SK-N-SH treated with all-trans-retinoic acid at 6 μM for 48 hours (cell line): ENCODE measurements around the gene PAXX.

Experiments
- ATAC-seq: fragments of 200-7000 bp; cut with Tn5 transposase; 3 replicates; pipeline ENCODE4 v1.9.1; 2020; ENCODE audit warnings: mild to moderate bottlenecking, moderate library complexity
- ARNTL ChIP-seq: fragments of 450-650 bp; formaldehyde crosslinking; IDR thresholded peaks from 2 replicates; pipeline ENCODE4 v1.5.0; 2020; ENCODE audit warnings: low read depth, mild to moderate bottlenecking, moderate library complexity, borderline replicate concordance
- BACH2 ChIP-seq: fragments of 250-450 bp; sonication (Bioruptor Pico); IDR thresholded peaks from 2 replicates; pipeline ENCODE4 v1.9.0; 2021; ENCODE audit warnings: mild to moderate bottlenecking, borderline replicate concordance
- CSDC2 ChIP-seq: fragments of 250-450 bp; sonication (Bioruptor Pico); IDR thresholded peaks from 2 replicates; pipeline ENCODE4 v1.5.0; 2020; ENCODE audit warnings: mild to moderate bottlenecking, moderate library complexity
- ESRRG ChIP-seq: fragments of 250-450 bp; sonication (Bioruptor Pico); IDR thresholded peaks from 2 replicates; pipeline ENCODE4 v1.6.1; 2021; ENCODE audit warnings: mild to moderate bottlenecking
- GLIS3 ChIP-seq: fragments of 250-450 bp; sonication (Bioruptor Pico); IDR thresholded peaks from 2 replicates; pipeline ENCODE4 v1.5.0; 2020; ENCODE audit warnings: mild to moderate bottlenecking, moderate library complexity
- ISL1 ChIP-seq: fragments of 250-450 bp; sonication (Bioruptor Pico); IDR thresholded peaks from 2 replicates; pipeline ENCODE4 v2.1.2; 2022; ENCODE audit warnings: mild to moderate bottlenecking, moderate library complexity
- OSR1 ChIP-seq: fragments of 250-450 bp; sonication (Bioruptor Pico); IDR thresholded peaks from 2 replicates; pipeline ENCODE4 v1.8.0; 2022; ENCODE audit warnings: moderate library complexity, mild to moderate bottlenecking, inconsistent platforms
- PPARA ChIP-seq: fragments of 250-450 bp; sonication (Bioruptor Pico); IDR thresholded peaks from 2 replicates; pipeline ENCODE4 v1.5.0; 2020; ENCODE audit warnings: mild to moderate bottlenecking, borderline replicate concordance
- RARB ChIP-seq: fragments of 250-450 bp; sonication (Bioruptor Pico); IDR thresholded peaks from 2 replicates; pipeline ENCODE4 v1.8.0; 2021; ENCODE audit warnings: mild to moderate bottlenecking, moderate library complexity
- SNAI2 ChIP-seq: fragments of 250-450 bp; sonication (Bioruptor Pico); IDR thresholded peaks from 2 replicates; pipeline ENCODE4 v1.5.0; 2020; ENCODE audit warnings: mild to moderate bottlenecking, moderate library complexity
- TCF4 ChIP-seq: fragments of 250-450 bp; sonication (Bioruptor Pico); IDR thresholded peaks from 2 replicates; pipeline ENCODE4 v1.8.0; 2021; ENCODE audit warnings: mild to moderate bottlenecking, moderate library complexity, borderline replicate concordance
- TOX ChIP-seq: fragments of 250-450 bp; sonication (Bioruptor Pico); IDR thresholded peaks from 2 replicates; pipeline ENCODE4 v1.8.0; 2021; ENCODE audit warnings: mild to moderate bottlenecking, moderate library complexity, borderline replicate concordance
- ZC3H10 ChIP-seq: fragments of 250-450 bp; sonication (Bioruptor Pico); IDR thresholded peaks from 2 replicates; pipeline ENCODE4 v1.5.1; 2021; ENCODE audit warnings: mild to moderate bottlenecking, moderate library complexity
- ZFP3 ChIP-seq: fragments of 250-450 bp; sonication (Bioruptor Pico); IDR thresholded peaks from 2 replicates; pipeline ENCODE4 v1.5.0; 2020; ENCODE audit warnings: mild to moderate bottlenecking, moderate library complexity
- ZFP30 ChIP-seq: fragments of 450-650 bp; formaldehyde crosslinking; IDR thresholded peaks from 2 replicates; pipeline ENCODE4 v1.5.0; 2022; ENCODE audit warnings: mild to moderate bottlenecking, moderate library complexity
- ZNF565 ChIP-seq: fragments of 450-650 bp; formaldehyde crosslinking; conservative IDR thresholded peaks from 2 replicates; pipeline ENCODE4 v1.5.0; 2020; ENCODE audit warnings: low read depth, mild to moderate bottlenecking, moderate library complexity
- ZNF70 ChIP-seq: fragments of 450-650 bp; formaldehyde crosslinking; IDR thresholded peaks from 2 replicates; pipeline ENCODE4 v1.5.0; 2020; ENCODE audit warnings: mild to moderate bottlenecking, moderate library complexity
- ZNF8 ChIP-seq: fragments of 450-650 bp; formaldehyde crosslinking; IDR thresholded peaks from 2 replicates; pipeline ENCODE4 v1.5.0; 2020; ENCODE audit warnings: mild to moderate bottlenecking, moderate library complexity
- TF ChIP-seq, protein P1 (sequence below): fragments of 250-450 bp; sonication (Bioruptor Pico); IDR thresholded peaks from 2 replicates; pipeline ENCODE4 v1.8.0; 2021; ENCODE audit warnings: low read depth, mild to moderate bottlenecking, moderate library complexity, borderline replicate concordance
- TF ChIP-seq, protein P2 (sequence below): fragments of 250-450 bp; sonication (Bioruptor Pico); IDR thresholded peaks from 2 replicates; pipeline ENCODE4 v1.5.1; 2020; ENCODE audit warnings: low read depth, mild to moderate bottlenecking, moderate library complexity
- TF ChIP-seq, protein P3 (sequence below): fragments of 250-450 bp; sonication (Bioruptor Pico); IDR thresholded peaks from 2 replicates; pipeline ENCODE4 v1.8.0; 2020; ENCODE audit warnings: mild to moderate bottlenecking, moderate library complexity, borderline replicate concordance
- TF ChIP-seq, protein P4 (sequence below): fragments of 250-450 bp; sonication (Bioruptor Pico); IDR thresholded peaks from 2 replicates; pipeline ENCODE4 v1.5.1; 2021; ENCODE audit warnings: mild to moderate bottlenecking, moderate library complexity

Gene PAXX

DNA sequence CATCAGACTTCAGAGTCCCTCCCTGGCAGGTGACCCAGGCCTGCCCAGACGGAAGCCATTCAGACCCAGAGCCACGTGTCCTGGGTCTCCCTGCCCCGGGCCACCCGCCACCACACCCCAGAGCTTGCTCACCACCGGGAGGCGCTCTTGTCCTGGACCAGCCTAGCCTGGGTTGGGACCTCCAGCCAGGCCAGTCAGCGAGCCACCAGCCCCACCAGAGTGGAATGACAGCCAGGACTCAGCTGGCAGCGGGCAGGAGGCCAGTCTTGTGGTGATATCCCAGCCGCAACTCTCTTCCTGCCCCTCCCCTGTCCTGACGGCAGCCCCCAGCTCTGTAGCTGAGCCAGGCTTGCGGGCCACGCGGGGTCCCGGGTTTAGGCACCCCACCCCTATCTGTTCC is 16.6 kb upstream of the PAXX start (continued):
- TF ChIP-seq, protein P1, sequence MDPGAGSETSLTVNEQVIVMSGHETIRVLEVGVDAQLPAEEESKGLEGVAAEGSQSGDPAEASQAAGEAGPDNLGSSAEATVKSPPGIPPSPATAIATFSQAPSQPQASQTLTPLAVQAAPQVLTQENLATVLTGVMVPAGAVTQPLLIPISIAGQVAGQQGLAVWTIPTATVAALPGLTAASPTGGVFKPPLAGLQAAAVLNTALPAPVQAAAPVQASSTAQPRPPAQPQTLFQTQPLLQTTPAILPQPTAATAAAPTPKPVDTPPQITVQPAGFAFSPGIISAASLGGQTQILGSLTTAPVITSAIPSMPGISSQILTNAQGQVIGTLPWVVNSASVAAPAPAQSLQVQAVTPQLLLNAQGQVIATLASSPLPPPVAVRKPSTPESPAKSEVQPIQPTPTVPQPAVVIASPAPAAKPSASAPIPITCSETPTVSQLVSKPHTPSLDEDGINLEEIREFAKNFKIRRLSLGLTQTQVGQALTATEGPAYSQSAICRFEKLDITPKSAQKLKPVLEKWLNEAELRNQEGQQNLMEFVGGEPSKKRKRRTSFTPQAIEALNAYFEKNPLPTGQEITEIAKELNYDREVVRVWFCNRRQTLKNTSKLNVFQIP (CRISPR knock-in tag) = no peak
- TF ChIP-seq GLIS3 (CRISPR knock-in tag) = no peak
- TF ChIP-seq, protein P2, sequence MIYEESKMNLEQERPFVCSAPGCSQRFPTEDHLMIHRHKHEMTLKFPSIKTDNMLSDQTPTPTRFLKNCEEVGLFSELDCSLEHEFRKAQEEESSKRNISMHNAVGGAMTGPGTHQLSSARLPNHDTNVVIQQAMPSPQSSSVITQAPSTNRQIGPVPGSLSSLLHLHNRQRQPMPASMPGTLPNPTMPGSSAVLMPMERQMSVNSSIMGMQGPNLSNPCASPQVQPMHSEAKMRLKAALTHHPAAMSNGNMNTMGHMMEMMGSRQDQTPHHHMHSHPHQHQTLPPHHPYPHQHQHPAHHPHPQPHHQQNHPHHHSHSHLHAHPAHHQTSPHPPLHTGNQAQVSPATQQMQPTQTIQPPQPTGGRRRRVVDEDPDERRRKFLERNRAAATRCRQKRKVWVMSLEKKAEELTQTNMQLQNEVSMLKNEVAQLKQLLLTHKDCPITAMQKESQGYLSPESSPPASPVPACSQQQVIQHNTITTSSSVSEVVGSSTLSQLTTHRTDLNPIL (CRISPR knock-in tag) = no peak
- TF ChIP-seq ZFP3 (CRISPR knock-in tag) = no peak
- TF ChIP-seq SNAI2 (CRISPR knock-in tag) = no peak
- TF ChIP-seq ZNF8 = no peak
- TF ChIP-seq, all 23 proteins: peak for 0

DNA sequence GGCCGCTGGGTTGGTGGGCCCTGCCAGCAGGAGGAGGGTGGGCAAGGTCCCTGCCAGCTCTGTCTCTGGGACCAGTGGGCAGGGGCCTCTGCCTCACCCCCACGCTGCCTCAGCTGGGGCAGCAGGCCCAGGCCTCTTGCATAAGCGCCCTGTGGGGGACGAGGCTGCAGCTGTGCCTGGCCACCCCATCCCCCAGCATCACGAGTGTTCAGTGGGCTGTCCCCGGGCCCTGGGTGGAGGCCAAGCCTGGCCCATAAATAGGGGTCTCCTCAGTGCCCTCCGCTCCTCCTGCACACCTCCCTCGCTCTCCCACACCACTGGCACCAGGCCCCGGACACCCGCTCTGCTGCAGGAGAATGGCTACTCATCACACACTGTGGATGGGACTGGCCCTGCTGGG is 15.0 kb upstream of the PAXX start, which contains the start of gene PTGDS:
TSS of gene PTGDS (plus strand) at position 282 of the 400 bp plus-strand sequence. CDS start at position 357, 75 bp downstream.
- no peak for TF ChIP-seq BACH2
- no peak for TF ChIP-seq TOX (CRISPR knock-in tag)
- TF ChIP-seq SNAI2 (CRISPR knock-in tag) = no peak
- no peak for TF ChIP-seq GLIS3 (CRISPR knock-in tag)
- no peak for TF ChIP-seq CSDC2 (CRISPR knock-in tag)
- TF ChIP-seq ZC3H10 (CRISPR knock-in tag) = no peak
- no peak for TF ChIP-seq ZNF70 (CRISPR knock-in tag)
- no peak for TF ChIP-seq PPARA (CRISPR knock-in tag)
- TF ChIP-seq ARNTL (CRISPR knock-in tag) = no peak
- TF ChIP-seq, protein P3, sequence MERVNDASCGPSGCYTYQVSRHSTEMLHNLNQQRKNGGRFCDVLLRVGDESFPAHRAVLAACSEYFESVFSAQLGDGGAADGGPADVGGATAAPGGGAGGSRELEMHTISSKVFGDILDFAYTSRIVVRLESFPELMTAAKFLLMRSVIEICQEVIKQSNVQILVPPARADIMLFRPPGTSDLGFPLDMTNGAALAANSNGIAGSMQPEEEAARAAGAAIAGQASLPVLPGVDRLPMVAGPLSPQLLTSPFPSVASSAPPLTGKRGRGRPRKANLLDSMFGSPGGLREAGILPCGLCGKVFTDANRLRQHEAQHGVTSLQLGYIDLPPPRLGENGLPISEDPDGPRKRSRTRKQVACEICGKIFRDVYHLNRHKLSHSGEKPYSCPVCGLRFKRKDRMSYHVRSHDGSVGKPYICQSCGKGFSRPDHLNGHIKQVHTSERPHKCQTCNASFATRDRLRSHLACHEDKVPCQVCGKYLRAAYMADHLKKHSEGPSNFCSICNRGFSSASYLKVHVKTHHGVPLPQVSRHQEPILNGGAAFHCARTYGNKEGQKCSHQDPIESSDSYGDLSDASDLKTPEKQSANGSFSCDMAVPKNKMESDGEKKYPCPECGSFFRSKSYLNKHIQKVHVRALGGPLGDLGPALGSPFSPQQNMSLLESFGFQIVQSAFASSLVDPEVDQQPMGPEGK (CRISPR knock-in tag) = no peak
- no peak for TF ChIP-seq ESRRG (CRISPR knock-in tag)
- TF ChIP-seq, protein P1 (CRISPR knock-in tag) = no peak
- TF ChIP-seq ZNF565 (CRISPR knock-in tag) = no peak
- no peak for TF ChIP-seq ZFP30 (CRISPR knock-in tag)
- TF ChIP-seq TCF4 (CRISPR knock-in tag) = no peak
- TF ChIP-seq, protein P4, sequence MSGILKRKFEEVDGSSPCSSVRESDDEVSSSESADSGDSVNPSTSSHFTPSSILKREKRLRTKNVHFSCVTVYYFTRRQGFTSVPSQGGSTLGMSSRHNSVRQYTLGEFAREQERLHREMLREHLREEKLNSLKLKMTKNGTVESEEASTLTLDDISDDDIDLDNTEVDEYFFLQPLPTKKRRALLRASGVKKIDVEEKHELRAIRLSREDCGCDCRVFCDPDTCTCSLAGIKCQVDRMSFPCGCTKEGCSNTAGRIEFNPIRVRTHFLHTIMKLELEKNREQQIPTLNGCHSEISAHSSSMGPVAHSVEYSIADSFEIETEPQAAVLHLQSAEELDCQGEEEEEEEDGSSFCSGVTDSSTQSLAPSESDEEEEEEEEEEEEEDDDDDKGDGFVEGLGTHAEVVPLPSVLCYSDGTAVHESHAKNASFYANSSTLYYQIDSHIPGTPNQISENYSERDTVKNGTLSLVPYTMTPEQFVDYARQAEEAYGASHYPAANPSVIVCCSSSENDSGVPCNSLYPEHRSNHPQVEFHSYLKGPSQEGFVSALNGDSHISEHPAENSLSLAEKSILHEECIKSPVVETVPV = no peak
- no peak for TF ChIP-seq OSR1 (CRISPR knock-in tag)
- TF ChIP-seq, protein P2 (CRISPR knock-in tag) = no peak
- no peak for TF ChIP-seq ZNF8
- TF ChIP-seq ISL1 (CRISPR knock-in tag) = no peak
- no peak for ATAC-seq

DNA sequence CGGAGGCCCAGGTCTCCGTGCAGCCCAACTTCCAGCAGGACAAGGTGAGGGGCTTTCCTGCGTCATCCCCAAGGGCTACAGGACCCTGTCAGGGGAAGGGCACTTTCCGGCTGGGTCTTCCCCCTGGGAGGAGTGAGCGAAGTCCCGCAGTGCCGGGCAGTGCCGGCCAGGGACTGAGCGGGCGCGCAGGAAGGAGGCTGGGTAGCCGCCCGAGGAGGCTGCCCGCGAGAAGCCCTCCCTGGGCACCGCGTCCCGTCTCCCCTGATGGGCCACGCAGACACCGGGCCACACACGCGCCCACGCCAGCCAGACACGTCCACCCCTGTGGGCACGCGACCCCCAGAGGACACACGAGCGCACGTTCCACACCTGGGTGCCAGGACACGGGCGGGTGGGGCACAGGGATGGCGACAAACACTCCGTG is 14.6 kb upstream of the PAXX start:
- no peak for ATAC-seq
- TF ChIP-seq ZFP3 (CRISPR knock-in tag) = no peak
- no peak for TF ChIP-seq RARB
- no peak for TF ChIP-seq ARNTL (CRISPR knock-in tag)
- no peak for TF ChIP-seq ZNF565 (CRISPR knock-in tag)
- no peak for TF ChIP-seq ZC3H10 (CRISPR knock-in tag)
- TF ChIP-seq ZFP30 (CRISPR knock-in tag) = no peak
- no peak for TF ChIP-seq ZNF70 (CRISPR knock-in tag)
- TF ChIP-seq, protein P3 (CRISPR knock-in tag) = no peak
- no peak for TF ChIP-seq SNAI2 (CRISPR knock-in tag)
- no peak for TF ChIP-seq TOX (CRISPR knock-in tag)
- no peak for TF ChIP-seq ZNF8
- TF ChIP-seq, protein P1 (CRISPR knock-in tag) = no peak
- no peak for TF ChIP-seq BACH2
- no peak for TF ChIP-seq PPARA (CRISPR knock-in tag)
- TF ChIP-seq OSR1 (CRISPR knock-in tag) = no peak
